Measurements from ENCODE around the gene MIEF1. TPM values are rescaled to one million over a fixed set of nuclear protein-coding genes. Genes with fewer than 3 reads are reported as not detected.

Gene MIEF1
- total and polyA plus RNA-seq, 2 experiments from 2014 or later = 13.2 to 40.1 TPM

GRCh38 chr22:39502789-39503409 is 809 bp downstream of the MIEF1 start (continued):
- TF ChIP-seq ZNF462 (CRISPR knock-in tag; IDR thresholded peaks at IDR 0.05) = no peak
- TF ChIP-seq STAT1 (IDR thresholded peaks at IDR 0.05; ENCODE audit: unreplicated experiment) = no peak

GRCh38 chr22:39503630-39504029 is 1.5 kb downstream of the MIEF1 start:
- Mint-ChIP-seq H3K27me3 (ENCODE audit: insufficient read depth, low read depth, poor library complexity) (peaks cover 62% of the 10 kb centered on the region), H3K4me3 (peak overlapping the region; percentile 88), H3K36me3 (ENCODE audit: low read depth) (peaks cover 46% of the 10 kb centered on the region), H3K27ac (no peak overlapping the region), H3K4me1 (peaks cover 11% of the 10 kb centered on the region), H3K9me3 (no peaks in the 10 kb centered on the region; the same call in 1 of the 3 replicates)
- Histone ChIP-seq H3K36me3 (ENCODE audit: insufficient read depth) (peaks cover 19% of the 10 kb centered on the region), H3K27ac (ENCODE audit: low read depth) (no peak overlapping the region), H3K27me3 (ENCODE audit: insufficient read depth) (peaks cover 50% of the 10 kb centered on the region), H3K79me2 (replicated peaks; ENCODE audit: insufficient read depth) (peaks cover 34% of the 10 kb centered on the region), H3F3A (replicated peaks; ENCODE audit: low read depth) (peaks cover 18% of the 10 kb centered on the region; the same call in 1 of the 2 replicates), H3K4me1 (ENCODE audit: insufficient read depth) (peaks cover 13% of the 10 kb centered on the region), H3K9me2 (ENCODE audit: insufficient read depth) (no peaks in the 10 kb centered on the region), H3K4me2 (peak overlapping the region; percentile 98; the same call in 1 of the 2 replicates), H4K20me1 (replicated peaks; ENCODE audit: insufficient read depth) (peaks cover 48% of the 10 kb centered on the region), H2AFZ (no peak overlapping the region), H3K4me3 (peak overlapping the region; percentile 99; the same call in 1 of the 2 replicates)
- no peak for TF ChIP-seq JUNB (IDR thresholded peaks at IDR 0.05; ENCODE audit: unreplicated experiment)
- no peak for TF ChIP-seq CREB1 (CRISPR knock-in tag; IDR thresholded peaks at IDR 0.05; ENCODE audit: low read depth)
- DNase-seq (ENCODE audit: low spot score) (no peak), ATAC-seq (no peak)

All from GM23338 (cell line).